ENCODE measurements around the gene ELAC2.

Gene ELAC2

DNA sequence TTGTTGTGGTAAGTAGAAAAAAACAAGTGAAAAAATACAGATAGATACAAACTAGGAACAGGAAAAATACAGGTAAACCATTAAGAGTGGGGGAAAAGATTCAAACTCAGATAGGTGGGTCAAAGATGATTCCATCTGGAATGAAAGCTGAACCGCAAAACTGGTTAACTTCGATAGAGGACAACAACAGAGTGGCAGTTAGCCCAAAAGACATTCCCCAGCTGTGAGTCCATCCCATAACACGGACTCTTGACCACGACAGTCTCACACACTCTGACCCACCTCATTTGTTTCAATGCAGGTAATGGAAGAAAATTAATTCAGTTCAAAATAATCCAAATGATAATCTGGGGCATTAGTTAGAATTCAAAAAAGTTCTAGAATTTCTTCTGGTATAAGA lies 13.5 kb downstream of the ELAC2 start:
- TF ChIP-seq, protein P1, sequence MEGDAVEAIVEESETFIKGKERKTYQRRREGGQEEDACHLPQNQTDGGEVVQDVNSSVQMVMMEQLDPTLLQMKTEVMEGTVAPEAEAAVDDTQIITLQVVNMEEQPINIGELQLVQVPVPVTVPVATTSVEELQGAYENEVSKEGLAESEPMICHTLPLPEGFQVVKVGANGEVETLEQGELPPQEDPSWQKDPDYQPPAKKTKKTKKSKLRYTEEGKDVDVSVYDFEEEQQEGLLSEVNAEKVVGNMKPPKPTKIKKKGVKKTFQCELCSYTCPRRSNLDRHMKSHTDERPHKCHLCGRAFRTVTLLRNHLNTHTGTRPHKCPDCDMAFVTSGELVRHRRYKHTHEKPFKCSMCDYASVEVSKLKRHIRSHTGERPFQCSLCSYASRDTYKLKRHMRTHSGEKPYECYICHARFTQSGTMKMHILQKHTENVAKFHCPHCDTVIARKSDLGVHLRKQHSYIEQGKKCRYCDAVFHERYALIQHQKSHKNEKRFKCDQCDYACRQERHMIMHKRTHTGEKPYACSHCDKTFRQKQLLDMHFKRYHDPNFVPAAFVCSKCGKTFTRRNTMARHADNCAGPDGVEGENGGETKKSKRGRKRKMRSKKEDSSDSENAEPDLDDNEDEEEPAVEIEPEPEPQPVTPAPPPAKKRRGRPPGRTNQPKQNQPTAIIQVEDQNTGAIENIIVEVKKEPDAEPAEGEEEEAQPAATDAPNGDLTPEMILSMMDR (conservative IDR thresholded peaks at IDR 0.05; ENCODE audit: low read length) = no peak
- no peak for DNase-seq (ENCODE audit: low read depth)
- no peak overlapping the region for H3K4me3 ChIP-seq (ENCODE audit: low read length)

DNA sequence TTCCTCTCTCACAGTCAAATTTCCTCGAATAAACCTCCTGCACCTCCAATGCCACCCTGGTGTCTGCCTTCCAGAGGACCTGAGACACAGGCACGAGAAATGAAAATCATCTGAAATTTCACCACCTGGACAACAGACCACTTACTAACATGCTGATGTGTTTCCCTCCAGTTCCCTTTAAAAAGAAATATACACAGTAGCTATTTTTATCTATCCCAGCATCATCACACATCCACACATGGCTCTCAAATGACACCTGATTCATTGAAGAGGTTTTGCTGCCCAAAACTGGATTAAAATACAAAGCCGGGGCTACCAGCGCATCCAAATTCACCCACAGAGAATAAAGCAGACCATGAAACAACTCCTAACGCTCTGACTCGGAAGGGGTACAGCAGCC lies 13.9 kb downstream of the ELAC2 start:
- no peak overlapping the region for H3K4me3 ChIP-seq (ENCODE audit: low read length)
- TF ChIP-seq, protein P1 (conservative IDR thresholded peaks at IDR 0.05; ENCODE audit: low read length) = no peak

DNA sequence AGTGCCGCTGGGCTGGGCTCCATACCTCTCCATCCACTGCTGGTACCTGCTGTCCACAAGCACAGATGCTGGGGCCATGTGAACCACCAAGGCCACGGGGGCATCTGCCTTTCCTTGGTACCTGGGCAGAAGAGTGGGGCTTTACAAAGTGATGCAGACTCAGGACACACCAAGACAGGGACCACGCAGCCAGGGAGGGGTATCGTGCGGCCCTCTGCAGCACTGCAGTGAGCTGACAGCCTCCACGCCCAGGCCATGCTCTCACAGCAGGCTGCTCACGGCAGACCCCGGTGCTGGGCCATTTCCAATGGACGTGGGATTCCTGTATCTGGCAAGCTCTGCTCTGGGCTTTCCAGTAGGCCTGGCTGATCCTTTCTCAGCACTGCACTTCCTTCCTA lies 14.4 kb downstream of the ELAC2 start:
- TF ChIP-seq, protein P1 (conservative IDR thresholded peaks at IDR 0.05; ENCODE audit: low read length) = no peak
- DNase-seq (ENCODE audit: low read depth) = no peak
- H3K4me3 ChIP-seq (ENCODE audit: low read length) = no peak overlapping the region

More for the DNA sequence above, 13.9 kb downstream of the ELAC2 start:
- DNase-seq (ENCODE audit: low read depth) = no peak

DNA sequence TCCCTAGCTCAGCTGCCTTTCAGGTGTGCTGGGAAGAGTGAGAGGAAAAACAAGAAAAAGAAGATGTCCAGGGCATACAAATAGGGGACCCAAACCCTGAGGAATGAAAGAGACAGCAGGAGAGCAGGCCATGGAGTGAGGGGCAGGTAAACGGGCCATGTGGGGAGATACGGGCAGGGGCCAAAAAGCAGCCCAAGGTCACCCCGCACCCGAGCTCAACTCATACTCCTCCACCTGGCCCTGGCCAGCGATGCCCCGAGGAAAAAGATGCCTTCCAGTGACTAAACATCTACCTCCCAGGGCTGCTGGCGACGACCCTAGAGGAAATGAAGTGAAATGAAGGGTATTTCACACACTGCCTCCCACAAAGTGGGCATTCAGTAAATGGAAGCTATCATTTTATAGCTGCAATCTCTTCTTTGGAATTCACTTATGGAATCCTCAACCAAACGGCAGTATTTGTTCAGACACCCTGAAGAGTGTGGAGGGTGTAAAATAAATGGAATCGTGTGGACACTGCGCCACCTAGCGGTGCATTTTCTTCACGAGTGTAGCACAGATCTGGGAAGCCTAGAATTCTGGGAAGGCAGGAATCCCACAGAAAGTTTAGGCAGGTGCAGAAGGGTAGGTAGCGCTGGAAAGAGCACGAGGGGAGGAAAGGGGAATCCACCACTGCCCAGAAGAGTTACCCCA lies 14.9 kb downstream of the ELAC2 start:
- no peak overlapping the region for H3K4me3 ChIP-seq (ENCODE audit: low read length)
- TF ChIP-seq, protein P1 (conservative IDR thresholded peaks at IDR 0.05; ENCODE audit: low read length) = peak; percentile 78
- DNase-seq (ENCODE audit: low read depth) = peak; percentile 72

DNA sequence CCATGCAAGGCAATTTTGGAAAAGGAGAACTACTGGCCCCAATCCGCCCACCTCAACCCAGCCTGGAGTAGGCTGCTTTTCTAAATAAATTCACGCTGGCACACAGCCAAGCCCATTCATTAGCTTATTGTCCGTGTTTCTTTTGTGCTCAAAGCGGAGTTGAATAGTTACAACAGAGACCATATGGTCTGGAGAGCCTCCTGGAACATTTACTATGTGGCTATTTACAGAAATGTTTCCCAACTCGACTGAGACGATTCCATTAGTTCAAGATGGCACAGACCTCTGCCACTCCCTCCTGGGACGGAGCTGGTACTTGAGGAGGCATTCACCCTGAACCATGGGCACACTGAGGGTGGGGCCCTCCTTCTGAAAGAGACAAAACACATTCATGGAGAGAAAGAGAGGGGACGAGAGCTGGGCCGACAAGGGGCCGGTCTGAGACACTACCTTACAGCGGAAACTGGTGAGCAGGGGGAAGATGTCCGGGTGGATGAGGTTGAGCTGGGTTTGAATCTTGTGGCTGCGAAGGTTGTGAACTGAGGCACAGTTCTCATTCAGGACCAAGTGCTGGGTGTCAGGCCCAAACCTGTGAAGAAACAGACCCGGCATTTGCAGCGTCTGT lies 15.7 kb downstream of the ELAC2 start:
- TF ChIP-seq, protein P1 (conservative IDR thresholded peaks at IDR 0.05; ENCODE audit: low read length) = no peak
- H3K4me3 ChIP-seq (ENCODE audit: low read length) = no peak overlapping the region
- DNase-seq (ENCODE audit: low read depth) = no peak

DNA sequence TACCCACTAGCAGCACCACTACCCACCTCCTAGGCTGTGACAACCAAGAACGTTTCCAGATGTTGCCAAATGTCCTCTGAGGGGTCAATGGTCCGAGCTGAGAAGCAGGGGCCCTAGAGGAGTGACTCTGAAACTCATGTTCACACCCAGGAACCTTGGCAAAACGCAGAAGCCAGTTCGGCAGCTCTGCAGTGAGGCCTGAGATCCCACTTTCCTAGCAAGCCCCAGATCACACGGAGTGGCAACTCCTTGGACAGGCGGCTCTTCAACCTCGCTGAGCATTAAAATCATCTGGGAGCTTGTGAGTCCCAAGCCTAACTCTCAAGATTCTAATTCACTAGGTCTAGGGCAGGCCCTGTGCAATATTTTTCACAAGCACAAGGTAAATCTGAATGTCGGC lies 17.3 kb downstream of the ELAC2 start:
- H3K4me3 ChIP-seq (ENCODE audit: low read length) = no peak overlapping the region
- TF ChIP-seq, protein P1 (conservative IDR thresholded peaks at IDR 0.05; ENCODE audit: low read length) = no peak
- no peak for DNase-seq (ENCODE audit: low read depth)

DNA sequence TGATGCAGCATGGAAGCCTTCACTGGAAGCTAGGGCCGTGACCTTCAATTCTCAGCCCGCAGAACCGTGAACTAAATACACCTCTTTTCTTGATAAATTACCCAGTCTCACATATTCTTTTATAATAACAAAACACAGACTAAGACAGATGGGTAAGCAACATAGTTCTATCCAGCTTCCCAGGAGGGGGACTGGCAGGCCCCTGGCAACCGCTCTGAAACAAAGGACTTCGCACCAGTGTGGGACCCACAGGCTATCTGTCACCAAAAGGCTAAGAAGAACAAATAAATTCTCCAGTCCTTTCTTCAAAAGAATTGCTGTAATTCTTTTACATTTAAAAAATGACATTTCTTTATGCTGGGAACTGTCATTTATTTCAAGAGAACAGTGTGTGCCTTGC lies 19.0 kb downstream of the ELAC2 start:
- TF ChIP-seq, protein P1 (conservative IDR thresholded peaks at IDR 0.05; ENCODE audit: low read length) = no peak
- DNase-seq (ENCODE audit: low read depth) = no peak
- no peak overlapping the region for H3K4me3 ChIP-seq (ENCODE audit: low read length)
